ENCODE measurements around the gene KCNAB2. TPM values are rescaled to one million over a fixed set of nuclear protein-coding genes. Genes with fewer than 3 reads are reported as not detected.
"Not testable (repeated sequence)": the region's sequence is repeated elsewhere in the genome, so short reads cannot be mapped to it uniquely, and the experiment has no call there.

KCNAB2 gene
- total RNA-seq, 1 experiment from 2014 or later = 3.6 TPM

DNA sequence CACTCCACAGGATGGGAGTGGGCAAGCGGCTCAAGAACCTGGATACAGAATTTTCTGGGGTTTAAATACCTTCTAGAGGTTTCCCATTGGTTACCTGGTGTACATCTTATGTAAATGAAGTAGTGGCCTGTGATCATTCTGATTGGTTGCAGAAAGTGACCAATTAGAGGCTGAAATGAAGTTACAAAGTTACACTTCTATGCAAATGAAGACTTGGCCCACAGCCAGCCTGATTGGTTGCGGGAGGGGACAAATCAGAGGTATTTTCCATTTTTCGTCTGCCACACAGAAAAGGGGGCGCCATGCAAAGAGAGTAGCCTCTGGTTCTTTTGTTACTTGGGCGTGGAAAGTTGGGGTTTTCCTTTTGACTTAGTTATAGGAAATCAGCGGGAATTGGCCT is 8.9 kb downstream of the KCNAB2 start:
- no peak for DNase-seq (ENCODE audit: low spot score)

- DNase-seq (ENCODE audit: low spot score) = no peak
Measured at GRCh38 chr1:6056572-6056948, 10.9 kb downstream of the KCNAB2 start.

DNA sequence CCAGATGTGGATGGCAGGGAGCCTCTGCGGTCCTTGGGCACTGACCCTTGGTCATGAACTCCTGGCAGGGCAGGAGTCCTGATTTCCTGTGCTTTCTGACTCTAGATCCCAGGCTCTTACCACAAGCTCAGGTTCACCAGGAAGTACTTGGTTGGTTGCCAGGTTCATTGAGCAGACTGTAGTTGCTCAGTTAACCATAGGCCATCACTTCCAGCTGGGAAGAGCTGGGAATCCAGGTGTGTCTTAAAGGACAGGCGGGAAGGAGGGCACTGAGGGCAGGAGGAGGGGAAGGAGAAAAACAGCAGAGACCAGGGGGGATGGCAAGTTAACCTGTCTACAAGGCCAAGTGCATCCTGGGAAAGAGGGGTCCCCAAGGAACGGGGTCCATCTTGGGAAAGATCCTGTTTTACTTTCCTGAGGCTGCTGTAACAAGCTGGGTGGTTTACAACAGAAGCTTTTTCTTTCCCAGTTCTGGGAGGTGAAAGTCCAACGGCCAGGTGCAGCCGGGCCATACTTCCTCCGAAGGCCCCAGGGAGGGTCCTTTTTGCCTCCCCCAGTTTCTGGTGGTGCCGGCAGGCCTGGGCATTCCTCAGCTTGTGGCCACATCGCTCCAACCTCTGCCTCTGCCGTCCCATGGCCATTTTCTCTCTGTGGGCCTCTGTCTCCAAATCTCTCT is 11.6 kb downstream of the KCNAB2 start:
- DNase-seq (ENCODE audit: low spot score) = no peak

- no peak for DNase-seq (ENCODE audit: low spot score)
Measured at GRCh38 chr1:6059866-6060265, 14.2 kb downstream of the KCNAB2 start.

DNA sequence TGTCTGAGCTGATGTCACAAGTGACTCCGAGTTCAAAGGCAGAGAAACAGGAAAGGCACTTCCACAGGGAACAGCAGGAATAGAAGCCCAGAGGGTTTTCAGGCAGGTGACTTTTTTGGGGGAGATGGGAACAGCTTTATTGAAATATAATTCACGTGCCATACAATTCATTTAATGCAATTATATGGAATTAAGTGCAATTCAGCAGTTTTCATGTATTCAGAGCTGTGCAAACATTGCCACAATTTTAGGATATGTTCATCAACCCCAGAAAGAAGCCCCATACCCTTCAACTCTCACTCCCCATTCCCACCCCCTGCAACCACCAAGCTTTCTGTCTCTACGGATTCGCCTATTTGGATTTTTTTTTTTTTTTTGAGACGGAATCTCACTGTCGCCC is 17.0 kb downstream of the KCNAB2 start:
- DNase-seq (ENCODE audit: low spot score) = no peak

DNA sequence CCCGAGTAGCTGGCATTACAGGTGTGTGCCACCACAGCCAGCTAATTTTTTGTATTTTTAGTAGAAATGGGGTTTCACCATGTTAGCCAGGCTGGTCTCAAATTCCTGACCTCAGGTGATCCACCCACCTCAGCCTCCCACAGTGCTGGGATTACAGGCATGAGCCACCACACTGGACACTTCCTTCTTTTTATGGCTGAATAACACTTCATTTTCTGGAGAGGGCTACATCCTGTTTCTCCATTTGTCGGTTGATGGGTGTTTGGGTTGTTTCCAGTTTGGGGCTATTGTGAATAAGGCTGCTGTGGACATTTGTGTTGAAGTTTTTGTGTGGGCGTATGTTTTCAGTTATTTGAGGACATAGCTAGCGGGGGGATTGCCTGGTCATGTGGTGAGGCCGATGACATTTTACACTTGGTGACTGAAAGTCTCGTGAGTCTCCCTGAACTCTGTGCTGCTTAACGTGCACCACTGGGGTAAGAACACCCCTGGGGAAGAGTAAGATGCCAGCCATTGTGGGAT is 17.9 kb downstream of the KCNAB2 start:
- DNase-seq (ENCODE audit: low spot score) = not testable (repeated sequence)

- DNase-seq (ENCODE audit: low spot score) = no peak
Measured at GRCh38 chr1:6065093-6065858, 19.6 kb downstream of the KCNAB2 start.

GRCh38 chr1:6066680-6067079 is 21.0 kb downstream of the KCNAB2 start:
- no peak for DNase-seq (ENCODE audit: low spot score)

DNA sequence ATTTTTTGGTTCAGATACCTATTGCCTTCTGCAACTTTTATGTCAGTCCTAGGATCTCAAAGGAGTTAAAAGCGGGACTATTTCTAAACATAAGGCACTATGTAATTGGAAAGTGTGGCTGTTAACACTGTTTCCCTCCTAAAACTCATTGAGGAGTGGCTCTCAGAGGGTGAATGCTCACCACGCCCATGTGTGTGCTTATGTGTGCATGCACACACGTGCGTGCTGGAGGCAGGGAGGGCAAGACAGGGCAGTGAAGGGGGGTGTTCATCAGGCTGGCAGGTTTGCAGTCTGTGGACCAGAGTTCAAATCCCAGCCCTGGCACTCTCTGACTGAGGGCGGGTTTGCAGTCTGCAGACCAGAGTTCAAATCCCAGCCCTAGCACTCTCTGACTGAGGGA is 22.4 kb downstream of the KCNAB2 start:
- no peak for DNase-seq (ENCODE audit: low spot score)

DNA sequence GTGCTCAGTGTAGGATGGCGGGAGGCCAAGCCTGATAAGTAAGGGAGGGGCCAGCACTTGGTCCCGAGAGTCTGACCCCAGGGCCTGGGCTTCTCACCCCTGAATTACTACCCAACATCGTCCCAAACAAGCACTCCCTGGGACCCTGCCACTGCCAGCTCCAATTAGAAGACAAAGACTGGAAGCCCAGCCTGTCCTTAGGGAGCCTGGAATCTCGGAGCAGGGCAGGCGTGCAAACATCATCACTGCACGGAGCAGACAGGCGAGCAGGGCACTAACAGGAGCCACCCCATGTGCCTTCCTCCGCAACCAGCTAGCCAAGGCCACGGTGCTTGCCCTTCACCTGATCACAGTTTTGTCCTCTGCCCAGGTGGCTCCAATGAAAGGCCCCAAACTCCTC is 23.2 kb downstream of the KCNAB2 start:
- no peak for DNase-seq (ENCODE audit: low spot score)

DNA sequence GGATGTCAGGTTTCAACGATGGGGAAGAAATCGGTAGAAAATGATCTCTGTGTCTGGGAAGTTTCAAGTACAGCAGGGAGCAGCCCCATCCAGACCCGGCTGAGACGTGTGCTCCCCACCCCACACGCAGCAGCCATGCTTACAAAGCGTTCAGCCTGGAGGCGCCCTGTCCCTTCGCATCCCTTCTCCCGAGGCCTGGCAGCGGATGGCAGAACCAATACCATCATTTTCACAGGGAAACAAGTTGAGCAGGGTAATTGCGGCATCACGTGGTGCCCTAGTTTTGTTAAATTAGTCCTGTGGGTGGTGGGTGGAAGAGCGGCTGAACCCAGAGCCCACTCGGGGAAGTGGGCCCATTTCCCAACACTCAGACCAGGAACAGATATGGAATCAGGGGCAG is 23.9 kb downstream of the KCNAB2 start:
- no peak for DNase-seq (ENCODE audit: low spot score)

DNA sequence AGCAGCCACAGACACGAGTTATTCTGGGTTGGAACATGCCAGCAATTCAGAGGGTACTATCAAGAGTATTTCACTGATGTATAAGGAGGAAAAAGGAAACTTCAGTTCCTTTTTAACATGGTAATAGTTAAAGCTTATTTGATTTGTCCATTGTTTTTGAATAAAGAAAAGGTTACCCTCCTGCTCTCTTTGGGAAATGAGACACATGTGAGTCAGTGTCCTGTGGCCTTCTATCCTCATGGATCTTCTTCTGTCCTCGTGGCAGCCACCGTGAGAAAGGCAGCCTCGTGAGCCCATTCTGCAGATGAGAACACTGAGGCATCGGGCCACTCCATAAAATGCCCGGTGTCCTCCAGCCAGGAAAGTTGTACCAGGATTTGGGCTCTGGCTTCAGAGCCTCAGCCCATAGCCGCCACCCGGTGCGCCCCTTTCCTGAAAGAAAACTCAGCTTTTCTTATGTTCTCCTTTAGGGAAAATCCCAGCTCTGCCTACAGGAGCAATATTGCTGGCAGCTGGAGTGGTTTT is 24.8 kb downstream of the KCNAB2 start:
- no peak for DNase-seq (ENCODE audit: low spot score)

- no peak for DNase-seq (ENCODE audit: low spot score)
Measured at GRCh38 chr1:6071219-6071618, 25.5 kb downstream of the KCNAB2 start.

- no peak for DNase-seq (ENCODE audit: low spot score)
Measured at GRCh38 chr1:6072774-6073479, 27.2 kb downstream of the KCNAB2 start.

GRCh38 chr1:6073480-6074053 is 27.9 kb downstream of the KCNAB2 start:
- DNase-seq (ENCODE audit: low spot score) = no peak

- no peak for DNase-seq (ENCODE audit: low spot score)
Measured at GRCh38 chr1:6074192-6074901, 28.7 kb downstream of the KCNAB2 start.

- no peak for DNase-seq (ENCODE audit: low spot score)
Measured at GRCh38 chr1:6075748-6076147, 30.1 kb downstream of the KCNAB2 start.

DNA sequence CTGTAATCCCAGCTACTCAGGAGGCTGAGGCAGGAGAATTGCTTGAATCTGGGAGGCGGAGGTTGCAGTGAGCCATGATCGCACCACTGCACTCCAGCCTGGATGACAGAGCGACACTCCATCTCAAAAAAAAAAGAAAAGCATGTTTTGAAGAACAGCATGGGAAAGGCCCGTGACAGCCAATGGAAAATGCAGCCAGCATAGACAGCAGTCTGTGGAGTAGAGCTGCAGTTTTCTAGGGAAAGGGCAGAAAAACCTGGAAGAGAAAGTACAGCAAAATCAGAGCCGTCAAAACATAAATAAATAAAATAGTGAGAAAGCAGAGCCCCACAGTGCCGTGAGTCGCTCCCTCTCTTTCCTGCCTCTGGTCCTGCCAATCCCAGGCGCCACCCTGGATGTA is 31.4 kb downstream of the KCNAB2 start:
- DNase-seq (ENCODE audit: low spot score) = not testable (repeated sequence)

DNA sequence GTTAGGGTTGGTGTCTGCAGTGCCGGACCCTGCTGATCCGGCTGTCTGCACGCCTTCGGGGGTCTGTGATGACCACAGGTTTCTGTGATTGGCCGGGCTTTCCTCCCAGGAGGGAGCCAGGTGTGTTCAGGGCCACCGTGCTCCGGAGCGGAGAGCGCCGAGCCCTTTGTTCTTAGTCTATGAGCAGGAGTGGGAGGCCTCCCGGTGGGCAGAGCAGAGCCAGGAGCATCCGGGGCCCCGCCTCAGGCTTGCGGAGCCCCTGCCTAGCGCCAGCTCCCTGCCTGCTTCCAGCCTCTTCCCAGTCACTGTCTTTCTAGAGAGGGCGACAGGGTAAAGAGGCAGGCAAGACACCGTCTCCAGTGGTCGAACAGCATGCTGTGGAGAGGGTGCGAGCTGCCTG is 31.8 kb downstream of the KCNAB2 start:
- DNase-seq (ENCODE audit: low spot score) = no peak

GRCh38 chr1:6077919-6078318 is 32.2 kb downstream of the KCNAB2 start:
- no peak for DNase-seq (ENCODE audit: low spot score)

DNA sequence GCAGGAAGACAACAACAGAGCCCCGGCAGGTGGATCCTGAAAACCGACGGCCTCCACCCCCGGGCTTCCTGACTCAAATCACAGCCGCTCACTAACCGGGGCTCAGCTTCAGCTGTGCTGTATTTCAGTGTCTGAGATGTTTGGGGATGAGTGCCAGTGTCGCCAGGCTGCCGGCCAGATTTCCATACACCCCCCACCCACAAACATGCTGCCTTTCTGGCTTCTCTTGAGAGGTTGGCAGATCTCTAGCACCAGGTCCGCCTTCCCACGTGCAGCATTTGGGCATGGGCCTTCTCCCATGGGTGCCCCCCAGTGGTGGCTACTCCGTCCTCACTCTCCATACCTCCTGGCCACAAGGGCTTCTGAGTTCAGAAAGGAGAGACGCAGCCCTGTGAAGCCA is 34.8 kb downstream of the KCNAB2 start:
- no peak for DNase-seq (ENCODE audit: low spot score)

All from H4 (cell line).